Sciatic nerve (tissue), 2 donors: ENCODE results near the gene SYT15. TPM values are rescaled to one million over a fixed set of nuclear protein-coding genes. Genes with fewer than 3 reads are reported as not detected.
"Not testable (repeated sequence)": the region's sequence is repeated elsewhere in the genome, so short reads cannot be mapped to it uniquely, and the experiment has no call there.

Source experiments
- ATAC-seq: fragments of 200-7000 bp; cut with Tn5 transposase; one replicate; pipeline ENCODE4 v1.9.1; 2020; ENCODE audit warnings: mild to moderate bottlenecking, moderate library complexity
- DNase-seq: peaks from one replicate; pipeline ENCODE4 v3.0.0-alpha.2; 2020; ENCODE audit warnings: low spot score
- intact Hi-C: fragments of 100-400 bp; cut with DNase I; formaldehyde crosslinking; loops from one replicate; pipeline ENCODE4 v1.14.2; 2022
- total RNA-seq: library from RNA; stranded (reverse); fragmentation: NEBNext Ultra II Directional; extraction: Animal tissue kit (Norgen Biotek cat#: 25700); gene quantifications from one replicate; pipeline ENCODE4 v1.2.1, GENCODE V29; 2021
- donor health status: DM: no; HTN: no; CAD: no.
- donor health status: DM: no; HTN: no; CAD: no.

SYT15 gene
- total RNA-seq, result 17.1 TPM

DNA sequence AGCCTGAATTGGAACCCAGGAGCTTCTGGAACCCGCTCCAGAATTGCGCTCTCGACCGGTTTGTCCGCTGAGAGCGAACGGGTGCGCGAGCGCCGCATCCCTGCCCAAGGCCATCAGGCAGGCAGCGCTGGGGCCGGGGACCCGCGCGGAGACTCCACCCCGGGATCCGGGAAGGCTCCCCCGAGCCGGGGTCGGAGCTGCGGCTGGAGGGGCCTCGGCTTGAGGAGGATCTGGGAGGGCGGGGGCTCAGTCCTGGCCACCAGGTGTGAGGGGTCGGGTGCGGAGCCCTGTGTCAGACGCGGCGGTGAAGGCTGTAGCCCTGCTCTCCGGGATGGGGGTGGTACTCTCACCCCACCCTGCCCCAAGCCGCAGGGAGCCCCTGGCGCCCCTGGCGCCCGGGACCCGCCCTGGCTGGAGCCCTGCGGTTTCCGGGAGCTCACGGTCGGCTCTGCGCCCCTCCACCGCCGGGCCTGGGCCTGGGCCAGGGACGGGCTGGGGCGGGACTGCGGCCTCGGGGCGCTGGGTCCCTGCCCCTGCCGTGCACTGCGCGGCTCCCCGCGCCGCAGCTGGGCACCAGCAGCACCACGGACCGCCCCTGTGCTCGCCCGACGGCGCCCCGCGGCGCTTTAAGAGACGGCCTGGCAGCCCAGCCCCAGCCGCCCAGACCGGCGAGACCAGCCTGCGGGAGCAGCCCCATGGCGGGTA, at the start of gene SYT15:
TSS of gene SYT15 (plus strand) at position 655 of the 705 bp plus-strand sequence. CDS start at position 696, 41 bp downstream.
- DNase-seq, ATAC-seq, intact Hi-C loops: not testable (repeated sequence)

DNA sequence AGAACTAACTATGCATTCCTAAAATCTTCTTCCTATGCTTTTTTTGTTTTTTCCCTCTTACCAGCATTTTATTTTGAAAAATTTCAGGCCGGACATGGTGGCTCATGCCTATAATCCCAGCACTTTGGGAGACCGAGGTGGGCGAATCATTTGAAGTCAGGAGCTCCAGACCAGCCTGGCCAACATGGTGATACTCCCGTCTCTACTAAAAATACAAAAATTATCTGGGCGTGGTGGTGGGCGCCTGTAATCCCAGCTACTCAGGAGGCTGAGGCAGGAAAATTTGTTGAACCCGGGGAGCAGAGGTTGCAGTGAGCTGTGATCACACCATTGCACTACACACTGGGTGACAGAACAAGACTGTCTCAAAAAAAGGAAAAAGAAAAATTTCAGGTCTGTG, 49.2 kb upstream of the SYT15 start:
- intact Hi-C loops, ATAC-seq: not testable (repeated sequence)
- DNase-seq, result peak; percentile 45

DNA sequence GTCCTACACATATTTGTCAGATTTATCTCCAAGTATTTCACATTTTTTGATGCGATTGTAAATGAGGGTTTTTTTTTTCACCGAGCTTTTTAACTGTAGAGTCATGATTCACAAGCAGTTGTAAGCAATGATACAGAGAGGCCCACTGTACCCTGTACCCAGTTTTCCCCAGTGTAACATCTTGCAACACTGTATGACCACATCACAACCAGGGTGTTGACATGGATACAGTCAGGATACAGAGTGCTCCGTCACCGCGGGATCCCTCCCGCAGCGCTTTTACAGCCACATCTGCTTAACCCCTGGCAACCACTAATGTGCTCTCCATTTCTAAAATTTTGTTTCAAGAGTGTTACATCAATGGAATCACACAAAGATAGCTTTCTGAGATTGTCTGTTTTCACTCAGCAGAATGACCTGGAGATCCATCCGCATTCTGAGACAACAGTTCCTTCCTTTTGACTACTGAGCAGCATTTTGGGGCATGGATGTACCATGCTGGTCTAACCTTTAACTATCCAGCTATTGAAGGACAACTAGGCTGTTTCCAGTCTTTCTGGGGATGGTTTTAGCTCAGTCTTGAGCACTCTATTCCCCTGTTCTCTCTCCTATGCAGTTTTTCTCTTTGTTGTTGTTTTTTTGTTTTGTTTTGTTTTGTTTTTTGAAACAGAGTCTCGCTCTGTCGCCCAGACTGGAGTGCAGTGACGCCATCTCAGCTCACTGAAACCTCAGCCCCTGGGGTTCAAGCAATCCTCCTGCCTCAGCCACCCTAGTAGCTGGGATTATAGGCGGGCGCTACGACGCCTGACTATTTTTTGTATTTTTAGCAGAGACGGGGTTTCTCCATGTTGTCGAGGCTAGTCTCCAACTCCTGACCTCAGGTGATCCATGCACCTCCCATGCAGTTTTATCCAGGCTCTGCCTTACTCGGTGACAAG, 48.4 kb upstream of the SYT15 start:
- intact Hi-C loops, result no loop called here
- ATAC-seq (peak; percentile 80), DNase-seq (peak; percentile 57)

DNA sequence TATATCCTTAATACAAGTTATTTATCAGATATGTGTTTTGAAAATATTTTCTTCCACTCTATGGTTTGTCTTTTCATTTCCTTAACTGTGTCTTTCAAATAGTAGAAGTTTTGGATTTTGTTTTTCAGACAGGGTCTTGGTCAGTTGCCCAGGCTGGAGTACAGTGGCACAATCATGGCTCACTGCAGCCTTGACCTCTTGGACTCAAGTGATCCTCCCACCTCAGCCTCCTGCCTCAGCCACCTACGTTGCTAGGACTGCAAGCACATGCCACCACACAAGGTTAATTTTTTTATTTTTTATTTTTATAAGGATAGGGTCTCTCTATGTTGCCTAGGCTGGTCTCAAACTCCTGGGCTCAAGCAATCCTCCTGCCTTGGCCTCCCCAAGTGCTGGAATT, 46.7 kb upstream of the SYT15 start:
- DNase-seq, result peak; percentile 45
- intact Hi-C loops, result not testable (repeated sequence)

DNA sequence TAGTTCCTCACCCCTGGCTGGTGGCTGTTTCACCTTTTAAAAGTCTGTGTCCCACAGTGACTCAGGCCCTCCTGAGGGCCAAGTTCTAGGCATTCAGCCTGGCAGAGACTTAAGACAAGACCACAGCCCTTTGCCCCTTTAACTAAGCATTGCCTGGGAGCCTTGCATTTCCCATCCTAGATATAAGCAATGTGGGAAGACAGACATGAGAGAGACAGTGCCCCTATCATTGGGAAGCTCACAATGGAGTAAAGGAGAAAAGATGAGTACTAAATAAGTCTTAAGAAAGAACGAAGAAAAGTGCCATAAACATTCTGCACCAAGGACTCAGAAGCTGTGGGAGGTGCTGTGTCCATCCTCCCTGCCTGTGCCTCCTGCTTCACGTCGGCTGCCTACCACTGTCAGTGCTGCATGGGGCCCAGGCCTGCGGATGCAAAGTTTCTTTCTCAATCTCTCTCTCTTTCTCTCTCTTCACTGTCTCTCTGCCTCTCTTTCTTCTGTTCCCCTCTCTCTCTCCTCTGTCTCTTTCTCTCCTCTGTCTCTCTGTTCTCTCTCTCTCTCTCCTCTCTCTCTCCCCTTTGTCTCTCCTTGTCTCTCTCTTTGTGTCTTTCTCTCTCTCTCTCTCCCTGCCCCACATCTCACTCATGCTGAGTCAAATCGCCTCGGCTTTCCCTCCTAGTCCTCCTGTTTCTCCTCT, 44.0 kb upstream of the SYT15 start:
- peak; percentile 52 for DNase-seq
- ATAC-seq, result no peak
- intact Hi-C loops, result no loop called here

More for the DNA sequence above, 46.7 kb upstream of the SYT15 start:
- ATAC-seq, result not testable (repeated sequence)

DNA sequence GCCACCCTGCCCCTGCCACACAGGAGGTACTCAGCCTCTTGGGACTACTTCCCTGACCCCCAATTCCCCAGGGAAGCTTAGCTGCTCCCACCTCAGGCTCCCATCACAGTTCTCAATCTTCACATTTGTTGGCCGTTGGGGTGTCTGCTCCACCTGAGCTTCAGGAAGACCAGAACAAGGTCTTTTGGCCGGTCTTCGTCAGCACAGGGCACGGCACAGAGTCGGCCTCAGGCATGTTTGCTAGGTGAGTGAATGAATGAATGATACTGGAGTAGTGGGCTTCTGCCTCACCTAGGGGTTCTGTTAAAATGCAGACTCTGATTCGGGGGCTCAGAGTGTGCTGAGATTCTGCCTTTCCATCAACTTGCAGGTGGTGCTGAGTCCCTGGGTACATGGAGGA, 42.8 kb upstream of the SYT15 start:
- DNase-seq, result peak; percentile 49

DNA sequence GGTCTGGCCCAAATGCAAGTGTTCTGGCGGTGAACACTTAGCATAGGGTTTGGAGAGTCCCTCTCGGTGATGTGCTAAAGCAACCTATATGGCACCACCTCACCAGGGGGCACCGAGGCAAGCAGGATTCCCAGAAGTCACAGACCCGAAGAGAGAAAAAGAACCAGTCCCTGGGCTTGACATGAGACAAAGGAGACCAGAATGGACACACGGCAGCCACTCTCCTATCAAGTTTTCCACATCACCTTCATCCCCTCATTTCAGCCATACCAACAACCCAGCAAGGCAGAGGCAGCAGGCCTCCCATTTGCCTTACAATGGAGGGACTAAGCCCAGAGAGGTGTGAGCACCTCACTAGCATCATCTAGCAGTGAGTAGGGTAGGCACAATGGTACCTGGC, 42.1 kb upstream of the SYT15 start:
- DNase-seq, result peak; percentile 56
- no peak for ATAC-seq
- intact Hi-C loops, result no loop called here

More for the DNA sequence above, 42.8 kb upstream of the SYT15 start:
- ATAC-seq, result no peak
- intact Hi-C loops, result no loop called here

DNA sequence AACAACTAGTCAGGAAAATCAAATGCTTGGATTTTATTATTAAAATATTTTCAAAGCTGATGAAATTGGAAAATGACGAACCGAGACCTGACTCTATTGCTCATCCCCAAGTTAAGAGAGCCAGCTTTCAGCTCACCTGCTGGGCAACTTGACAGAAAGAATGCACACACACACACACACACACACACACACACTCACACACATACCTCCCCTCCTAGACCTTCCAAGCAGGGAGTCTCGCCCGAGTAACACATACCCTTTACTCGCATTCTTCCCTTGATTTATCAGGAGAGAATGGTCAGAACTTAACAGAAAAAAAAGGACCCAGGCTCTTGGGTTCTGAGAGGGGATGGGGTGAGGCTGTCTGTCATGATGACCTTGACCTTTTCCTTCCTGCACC, 41.6 kb upstream of the SYT15 start:
- intact Hi-C loops, result no loop called here
- ATAC-seq (no peak), DNase-seq (no peak)

DNA sequence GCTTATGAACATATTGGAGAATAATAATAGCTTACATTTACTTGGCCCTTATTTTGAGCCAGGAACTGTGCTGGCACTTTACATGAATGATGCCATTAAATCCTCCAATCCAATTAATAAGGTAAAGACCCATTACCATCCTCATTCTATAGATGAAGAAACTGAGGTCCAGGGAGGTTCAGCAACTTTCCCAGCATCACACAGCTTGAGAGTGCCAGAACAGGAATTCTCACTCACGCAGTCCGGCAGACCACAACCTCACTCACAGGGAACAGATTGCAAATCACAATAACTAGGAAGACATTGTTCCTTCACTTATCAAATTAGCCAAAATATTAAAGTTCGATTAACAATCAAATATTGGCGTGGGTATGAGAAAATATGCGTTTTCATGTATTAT, 40.8 kb upstream of the SYT15 start:
- intact Hi-C loops, result no loop called here
- ATAC-seq (no peak), DNase-seq (no peak)

DNA sequence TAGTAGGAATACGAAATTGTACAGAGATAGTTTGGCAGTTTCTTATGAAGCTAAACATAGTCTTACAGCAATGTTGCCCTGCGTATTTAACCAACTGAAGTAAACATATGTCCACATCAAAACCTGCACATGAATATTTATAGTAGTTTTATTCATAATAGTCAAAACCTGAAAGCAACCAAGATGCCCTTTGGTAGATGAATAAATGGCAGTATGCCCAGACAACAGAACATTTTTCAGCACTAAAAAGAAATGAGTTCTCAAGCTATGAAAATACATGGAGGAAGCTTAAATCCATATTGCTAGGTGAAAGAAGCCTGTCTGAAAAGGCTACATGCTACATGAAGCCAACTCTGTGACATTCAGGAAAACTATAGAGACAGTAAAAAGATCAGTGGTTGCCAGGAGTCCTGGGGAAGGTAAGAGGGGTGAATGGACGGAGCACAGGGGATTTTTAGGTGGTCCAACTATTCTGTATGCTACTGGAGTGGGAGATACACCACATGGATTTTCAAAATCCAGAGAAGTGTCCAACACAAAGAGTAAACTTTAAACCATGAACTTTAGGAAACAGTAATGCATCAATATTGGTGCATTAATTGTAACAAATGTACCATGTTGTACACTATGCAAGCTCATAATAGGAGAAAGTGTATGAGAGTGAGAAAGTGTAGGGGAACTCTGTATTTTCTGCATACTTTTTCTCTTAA, 40.1 kb upstream of the SYT15 start:
- DNase-seq (no peak), ATAC-seq (no peak)
- intact Hi-C loops, result no loop called here

DNA sequence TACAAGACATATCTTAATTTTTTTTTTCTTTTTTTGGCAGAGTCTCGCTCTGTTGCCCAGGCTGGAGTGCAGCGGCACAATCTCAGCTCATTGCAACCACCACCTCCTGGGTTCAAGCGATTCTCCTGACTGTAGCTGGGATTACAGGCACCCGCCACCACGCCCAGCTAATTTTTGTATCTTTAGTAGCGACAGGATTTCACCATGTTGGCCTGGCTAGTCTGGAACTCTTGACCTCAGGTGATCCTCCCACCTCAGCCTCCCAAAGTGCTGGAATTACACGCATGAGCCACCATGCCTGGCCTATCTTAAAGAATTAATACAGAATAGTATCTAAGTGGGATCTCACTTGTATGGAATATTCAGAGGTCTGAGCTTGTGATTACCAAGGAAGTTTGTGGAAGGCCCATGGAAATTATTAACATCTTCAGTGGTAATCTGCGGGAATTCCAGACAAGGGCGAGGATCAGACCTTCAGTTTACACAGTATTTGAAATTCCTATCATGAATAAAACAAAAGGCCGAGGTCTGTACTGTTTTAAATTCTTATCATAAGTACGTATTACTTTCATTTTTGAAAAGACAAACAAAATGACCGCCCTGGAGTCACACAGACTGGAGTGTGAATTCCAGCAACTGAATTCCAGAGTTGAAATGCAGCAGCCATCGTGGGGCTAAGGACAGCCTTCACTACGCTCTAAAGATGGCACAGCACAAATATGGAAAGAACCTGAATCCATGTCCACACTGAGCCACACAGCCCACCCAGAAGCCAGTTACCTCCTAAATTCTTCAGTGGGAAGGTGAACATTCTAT, 39.1 kb upstream of the SYT15 start:
- ATAC-seq (peak; percentile 27), DNase-seq (peak; percentile 53)
- intact Hi-C loops, result no loop called here

DNA sequence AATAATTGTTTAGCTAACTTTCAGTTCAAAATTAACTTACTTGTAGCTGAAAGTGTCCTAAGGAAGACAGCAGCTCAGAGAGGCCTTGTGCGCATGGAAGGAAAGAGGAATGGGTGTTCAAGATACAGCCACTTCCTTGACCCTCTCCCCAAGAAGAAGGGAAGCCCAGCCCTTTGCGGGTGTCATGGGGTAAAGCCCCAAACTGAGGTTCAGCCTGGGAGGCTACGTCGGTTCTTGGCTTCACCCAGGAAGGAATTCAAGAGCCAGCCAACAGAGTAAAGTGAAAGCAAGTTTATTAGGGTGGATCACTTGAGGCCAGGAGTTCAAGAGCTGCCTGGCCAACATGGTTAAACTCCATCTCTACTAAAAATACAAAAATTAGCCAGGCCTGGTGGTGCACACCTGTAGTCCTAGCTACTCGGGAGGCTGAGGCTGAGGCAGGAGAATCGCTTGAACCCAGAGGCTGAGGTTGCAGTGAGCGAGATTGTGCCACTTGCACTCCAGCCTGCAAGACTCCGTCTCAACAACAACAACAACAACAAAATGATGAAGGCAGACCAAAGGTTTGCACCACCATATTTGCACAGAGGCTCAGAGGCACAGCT, 38.4 kb upstream of the SYT15 start:
- intact Hi-C loops, result no loop called here
- DNase-seq, result peak; percentile 48
- ATAC-seq, result peak; percentile 16

DNA sequence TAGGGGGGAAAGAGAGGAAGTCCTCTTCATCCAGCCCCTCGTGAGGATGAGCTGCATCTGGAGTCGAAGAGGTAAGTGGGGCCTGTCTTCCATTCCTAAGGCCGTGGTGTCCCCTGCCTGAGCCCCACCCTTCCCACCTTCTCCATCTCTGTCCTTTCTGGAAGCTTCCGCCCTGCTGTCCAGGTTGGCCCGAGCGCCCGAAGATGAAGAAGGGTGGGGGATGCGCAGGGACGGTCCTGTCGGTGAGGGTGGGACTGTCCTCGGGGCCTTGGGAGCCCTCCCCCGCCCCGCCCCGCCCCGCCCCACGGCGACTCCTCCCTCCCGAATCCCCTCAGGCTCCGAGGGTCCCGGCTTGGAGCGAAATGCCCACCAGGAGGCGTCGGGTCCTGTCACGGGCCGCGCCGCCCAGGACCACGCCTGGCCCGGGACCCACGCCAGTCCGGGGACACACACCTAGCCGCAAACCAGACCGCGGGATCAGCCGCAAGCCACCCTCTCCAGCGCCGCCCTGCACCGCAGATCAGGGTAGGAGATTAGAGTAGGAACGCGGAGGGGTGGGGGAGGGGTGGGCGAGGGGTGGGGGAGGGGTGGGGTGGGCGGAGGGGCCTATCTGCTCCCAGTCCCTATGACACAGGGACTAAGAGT, 37.8 kb upstream of the SYT15 start:
- intact Hi-C loops, result no loop called here
- DNase-seq (peak; percentile 66), ATAC-seq (peak; percentile 22)

DNA sequence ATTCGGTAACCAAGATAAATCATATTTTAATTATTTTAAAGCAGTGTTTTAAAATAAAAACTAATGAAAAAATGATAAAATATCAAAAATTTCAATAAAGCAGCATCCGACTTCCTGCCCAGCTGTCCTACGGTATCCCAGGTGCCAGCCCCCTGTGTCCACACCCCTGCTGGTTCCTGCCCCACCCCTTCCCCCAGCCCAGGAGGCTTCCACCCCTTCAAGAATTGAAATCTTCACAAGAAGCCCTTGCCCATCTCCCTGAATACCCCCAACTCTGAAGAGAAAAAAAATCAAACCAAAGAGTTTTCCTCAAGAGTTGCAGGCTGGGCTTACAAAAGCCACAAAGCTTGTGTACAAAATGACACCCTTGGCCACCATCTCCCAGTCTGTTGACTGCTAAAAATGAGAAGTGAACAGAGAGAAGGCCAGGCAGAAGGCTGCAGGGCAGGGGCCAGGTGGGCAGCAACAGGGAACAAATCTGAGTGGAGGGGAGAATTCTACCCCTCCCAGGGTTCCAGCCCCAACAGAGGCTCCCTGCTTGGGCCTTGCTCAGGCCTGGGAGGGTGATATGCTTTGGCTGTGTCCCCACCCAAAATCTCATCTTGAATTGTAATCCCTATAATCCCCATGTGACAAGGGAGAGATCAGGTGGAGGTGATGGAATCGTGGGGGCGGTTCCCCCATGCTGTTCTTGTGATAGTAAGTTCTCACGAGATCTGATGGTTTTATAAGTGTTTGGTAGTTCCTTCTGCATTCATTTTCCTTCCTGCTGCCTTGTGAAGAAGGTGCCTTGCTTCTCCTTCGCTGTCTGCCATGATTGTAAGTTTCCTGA, 37.0 kb upstream of the SYT15 start:
- DNase-seq (peak; percentile 58), ATAC-seq (no peak)
- intact Hi-C loops, result no loop called here

DNA sequence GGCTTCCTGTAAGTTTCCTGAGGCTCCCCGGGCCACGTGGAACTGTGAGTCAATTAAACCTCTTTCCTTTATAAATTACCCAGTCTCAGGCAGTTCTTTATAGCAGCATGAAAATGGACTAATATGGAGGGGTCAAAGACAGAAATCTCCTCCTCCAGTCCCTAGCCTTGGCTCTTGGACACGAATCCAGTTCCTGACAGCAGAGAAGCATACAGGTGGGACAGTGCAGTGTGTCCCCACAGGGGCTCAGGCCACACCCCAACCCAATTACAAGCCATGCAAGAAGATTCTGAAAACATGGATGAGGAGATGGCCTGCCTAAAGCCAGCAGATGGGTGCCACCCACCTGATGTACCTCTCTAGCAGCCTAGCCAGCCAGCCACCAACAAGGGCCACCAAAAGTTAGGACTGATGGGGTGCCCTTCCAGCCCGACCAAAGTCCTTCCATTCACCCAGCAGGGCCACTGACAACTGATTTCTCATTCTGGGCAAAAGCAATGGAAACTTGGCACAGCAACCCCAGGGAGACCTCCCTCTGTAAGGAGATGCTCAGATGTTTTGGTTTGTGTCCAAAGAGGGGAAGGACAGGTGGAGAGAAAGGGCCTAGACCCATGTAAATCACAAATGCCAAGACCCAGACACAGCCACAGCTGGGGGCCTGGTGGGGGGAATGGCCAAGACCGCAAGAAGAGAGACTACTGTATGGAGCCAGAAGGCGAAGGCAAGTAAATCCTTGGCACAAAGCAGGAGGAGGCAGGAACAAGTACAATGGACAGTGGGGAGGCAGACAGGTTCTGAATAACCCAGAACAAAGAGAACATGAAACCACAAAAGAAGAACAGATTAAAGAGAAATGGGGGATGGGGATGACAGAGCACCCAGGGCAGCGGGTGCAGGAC, 36.1 kb upstream of the SYT15 start:
- intact Hi-C loops, result no loop called here
- ATAC-seq (no peak), DNase-seq (peak; percentile 54)
